H1 (cell line): Measurements from ENCODE around the gene NCK2.

ENCODE experiments used
- BACH1 ChIP-seq: IDR thresholded peaks from 2 replicates; pipeline ENCODE4 v1.6.1; 2012; ENCODE audit warnings: low read length, improper control_type of control experiment
- CBX8 ChIP-seq: fragments of 300-800, 300-1000 bp; sonication (generic); IDR thresholded peaks from 2 replicates; pipeline ENCODE4 v1.7.1; 2016; ENCODE audit warnings: low read depth, low read length, borderline replicate concordance
- CHD2 ChIP-seq: IDR thresholded peaks from 2 replicates; pipeline ENCODE4 v1.6.1; 2012; ENCODE audit warnings: low read length, improper control_type of control experiment
- KDM1A ChIP-seq: fragments of 200-600, 300-600 bp; sonication (generic); IDR thresholded peaks from 2 replicates; pipeline ENCODE4 v1.7.1; 2016; ENCODE audit warnings: mild to moderate bottlenecking, low read length, borderline replicate concordance
- KDM5A ChIP-seq: fragments of 200-600 bp; IDR thresholded peaks from 2 replicates; pipeline ENCODE4 v1.7.1; 2012; ENCODE audit warnings: mild to moderate bottlenecking, low read length, inconsistent platforms, mixed read lengths
- MAFK ChIP-seq: IDR thresholded peaks from 2 replicates; pipeline ENCODE4 v1.6.1; 2012; ENCODE audit warnings: low read depth, mild to moderate bottlenecking, improper control_type of control experiment, low read length
- POLR2A ChIP-seq, 2 experiments: IDR thresholded peaks; 1 replicate in 1 of 2; 2 replicates in 1 of 2; pipeline ENCODE4 v1.6.1; 2011; ENCODE audit warnings: low read depth in 2 of 2, low read length in 2 of 2, mild to moderate bottlenecking in 2 of 2; ENCODE audit errors: control extremely low read depth in 1 of 2
- POLR2AphosphoS5 ChIP-seq: IDR thresholded peaks from 2 replicates; pipeline ENCODE4 v1.6.1; 2011; ENCODE audit warnings: low read depth, low read length
- TBP ChIP-seq: IDR thresholded peaks from 2 replicates; pipeline ENCODE4 v1.6.1; 2011; ENCODE audit warnings: low read depth, low read length, improper control_type of control experiment
- TF ChIP-seq, protein P1 (sequence below), 3 experiments: IDR thresholded peaks; 1 replicate in 2 of 3; 2 replicates in 1 of 3; pipeline versions ENCODE4 v1.5.1 to v1.6.1; 2011; ENCODE audit warnings: low read length in 3 of 3, mild to moderate bottlenecking in 3 of 3, inconsistent platforms in 2 of 3, low read depth in 1 of 3, moderate library complexity in 1 of 3; ENCODE audit not compliant: insufficient read depth in 1 of 3; ENCODE audit errors: control extremely low read depth in 1 of 3

DNA sequence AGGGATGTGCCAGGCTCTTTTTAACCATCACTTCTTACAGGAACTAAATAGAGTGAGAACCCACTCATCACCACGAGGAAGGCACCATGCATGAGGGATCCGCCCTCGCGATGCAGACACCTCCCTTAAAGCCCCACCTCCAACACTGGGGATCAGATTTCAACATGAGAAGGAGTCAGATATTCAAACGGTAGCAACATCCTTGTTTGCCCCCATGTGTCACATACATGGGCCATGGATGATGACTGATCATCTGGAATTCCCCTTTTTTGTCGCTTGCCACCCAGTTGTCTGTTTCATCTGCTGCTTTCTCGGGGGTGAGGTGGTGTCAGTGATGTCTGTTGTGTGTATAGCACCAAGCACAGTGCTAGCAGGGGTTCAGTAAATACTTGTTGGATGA lies 57.9 kb downstream of the NCK2 start:
- TF ChIP-seq MAFK (no peak), CBX8 (no peak), KDM1A (no peak), BACH1 (no peak), POLR2AphosphoS5 (no peak), CHD2 (no peak), POLR2A (IDR thresholded peaks at IDR 0.05; ENCODE audit: control extremely low read depth in 1 of 2, low read depth in 2 of 2, low read length in 2 of 2) (no peak), KDM5A (no peak), TBP (no peak)
- TF ChIP-seq, protein P1, sequence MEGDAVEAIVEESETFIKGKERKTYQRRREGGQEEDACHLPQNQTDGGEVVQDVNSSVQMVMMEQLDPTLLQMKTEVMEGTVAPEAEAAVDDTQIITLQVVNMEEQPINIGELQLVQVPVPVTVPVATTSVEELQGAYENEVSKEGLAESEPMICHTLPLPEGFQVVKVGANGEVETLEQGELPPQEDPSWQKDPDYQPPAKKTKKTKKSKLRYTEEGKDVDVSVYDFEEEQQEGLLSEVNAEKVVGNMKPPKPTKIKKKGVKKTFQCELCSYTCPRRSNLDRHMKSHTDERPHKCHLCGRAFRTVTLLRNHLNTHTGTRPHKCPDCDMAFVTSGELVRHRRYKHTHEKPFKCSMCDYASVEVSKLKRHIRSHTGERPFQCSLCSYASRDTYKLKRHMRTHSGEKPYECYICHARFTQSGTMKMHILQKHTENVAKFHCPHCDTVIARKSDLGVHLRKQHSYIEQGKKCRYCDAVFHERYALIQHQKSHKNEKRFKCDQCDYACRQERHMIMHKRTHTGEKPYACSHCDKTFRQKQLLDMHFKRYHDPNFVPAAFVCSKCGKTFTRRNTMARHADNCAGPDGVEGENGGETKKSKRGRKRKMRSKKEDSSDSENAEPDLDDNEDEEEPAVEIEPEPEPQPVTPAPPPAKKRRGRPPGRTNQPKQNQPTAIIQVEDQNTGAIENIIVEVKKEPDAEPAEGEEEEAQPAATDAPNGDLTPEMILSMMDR (IDR thresholded peaks at IDR 0.05; ENCODE audit: control extremely low read depth in 1 of 3, insufficient read depth in 1 of 3, low read depth in 1 of 3, low read length in 3 of 3), result no peak
